ENCODE results near the gene LRP10.
"Not testable (repeated sequence)": the region's sequence is repeated elsewhere in the genome, so short reads cannot be mapped to it uniquely, and the experiment has no call there.

LRP10 gene

DNA sequence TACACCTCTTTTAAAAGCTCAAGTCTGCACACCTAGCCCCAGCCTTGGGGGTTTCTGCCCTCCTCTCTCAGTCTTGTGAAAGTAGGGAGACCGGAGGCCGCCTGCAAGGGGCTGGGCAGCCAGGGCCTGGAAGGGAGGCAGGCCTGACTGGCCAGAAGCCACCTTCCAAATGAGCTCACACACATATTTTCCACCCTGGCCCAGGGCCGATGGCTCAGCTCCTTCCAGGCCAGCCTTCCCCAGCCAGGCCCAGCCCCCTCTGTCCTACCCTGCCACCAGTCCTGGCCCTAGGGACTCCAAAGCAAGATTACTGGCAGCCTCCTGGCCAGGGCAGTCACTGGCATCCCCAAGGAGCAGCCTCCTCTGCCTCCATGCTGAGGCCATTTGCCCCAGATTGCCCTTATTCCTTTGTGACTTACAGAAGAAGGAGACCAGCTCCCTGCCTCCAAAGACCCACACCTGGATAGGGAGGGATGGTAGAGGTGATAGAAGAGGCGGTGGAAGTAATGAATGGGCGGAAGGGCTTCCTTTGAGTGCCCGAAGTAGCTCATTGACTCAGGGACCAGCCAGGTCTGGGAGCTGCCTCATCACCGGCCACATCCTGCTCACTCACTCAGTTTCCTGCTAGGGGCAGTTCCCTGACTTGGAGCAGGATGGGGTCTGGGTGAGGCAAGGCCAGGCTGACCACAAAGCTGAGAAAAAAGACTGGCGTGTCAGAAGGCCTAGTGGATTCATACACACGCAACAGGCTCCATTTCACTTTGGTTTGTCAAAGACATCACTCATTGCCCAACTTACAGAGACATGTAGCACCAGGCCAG is 20.4 kb upstream of the LRP10 start:
- H3K4me1 Mint-ChIP-seq = peaks cover 45% of the 10 kb centered on the region
- no peak overlapping the region for H3K27ac Mint-ChIP-seq
- H3K27me3 Mint-ChIP-seq (ENCODE audit: low read depth, poor library complexity) = no peaks in the 10 kb centered on the region
- peaks cover 1% of the 10 kb centered on the region for H3K9me3 Mint-ChIP-seq
- peaks cover 2% of the 10 kb centered on the region for H3K36me3 Mint-ChIP-seq (ENCODE audit: low read depth)
- no peak overlapping the region for H3K4me3 Mint-ChIP-seq
- DNase-seq = no peak
- TF ChIP-seq, protein P1, sequence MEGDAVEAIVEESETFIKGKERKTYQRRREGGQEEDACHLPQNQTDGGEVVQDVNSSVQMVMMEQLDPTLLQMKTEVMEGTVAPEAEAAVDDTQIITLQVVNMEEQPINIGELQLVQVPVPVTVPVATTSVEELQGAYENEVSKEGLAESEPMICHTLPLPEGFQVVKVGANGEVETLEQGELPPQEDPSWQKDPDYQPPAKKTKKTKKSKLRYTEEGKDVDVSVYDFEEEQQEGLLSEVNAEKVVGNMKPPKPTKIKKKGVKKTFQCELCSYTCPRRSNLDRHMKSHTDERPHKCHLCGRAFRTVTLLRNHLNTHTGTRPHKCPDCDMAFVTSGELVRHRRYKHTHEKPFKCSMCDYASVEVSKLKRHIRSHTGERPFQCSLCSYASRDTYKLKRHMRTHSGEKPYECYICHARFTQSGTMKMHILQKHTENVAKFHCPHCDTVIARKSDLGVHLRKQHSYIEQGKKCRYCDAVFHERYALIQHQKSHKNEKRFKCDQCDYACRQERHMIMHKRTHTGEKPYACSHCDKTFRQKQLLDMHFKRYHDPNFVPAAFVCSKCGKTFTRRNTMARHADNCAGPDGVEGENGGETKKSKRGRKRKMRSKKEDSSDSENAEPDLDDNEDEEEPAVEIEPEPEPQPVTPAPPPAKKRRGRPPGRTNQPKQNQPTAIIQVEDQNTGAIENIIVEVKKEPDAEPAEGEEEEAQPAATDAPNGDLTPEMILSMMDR (IDR thresholded peaks at IDR 0.05) = no peak

DNA sequence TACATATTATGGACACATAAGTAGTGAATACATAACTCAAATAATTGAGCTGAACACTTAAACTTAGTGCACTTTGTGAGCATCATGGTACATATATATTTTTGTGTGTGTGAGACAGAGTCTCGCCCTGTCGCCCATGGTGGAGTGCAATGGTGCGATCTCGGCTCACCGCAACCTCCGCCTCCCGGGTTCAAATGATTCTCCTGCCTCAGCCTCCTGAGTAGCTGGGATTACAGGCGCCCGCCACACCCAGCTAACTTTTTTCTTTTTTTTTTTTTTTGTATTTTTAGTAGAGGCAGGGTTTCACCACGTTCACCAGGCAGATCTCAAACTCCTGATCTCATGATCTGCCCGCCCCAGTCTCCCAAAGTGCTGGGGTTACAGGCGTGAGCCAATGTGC is 19.4 kb upstream of the LRP10 start:
- not testable (repeated sequence) for H3K27me3 Mint-ChIP-seq (ENCODE audit: low read depth, poor library complexity); H3K9me3 Mint-ChIP-seq; H3K4me3 Mint-ChIP-seq; H3K27ac Mint-ChIP-seq; H3K36me3 Mint-ChIP-seq (ENCODE audit: low read depth); DNase-seq
- H3K4me1 Mint-ChIP-seq = peaks cover 37% of the 10 kb centered on the region

DNA sequence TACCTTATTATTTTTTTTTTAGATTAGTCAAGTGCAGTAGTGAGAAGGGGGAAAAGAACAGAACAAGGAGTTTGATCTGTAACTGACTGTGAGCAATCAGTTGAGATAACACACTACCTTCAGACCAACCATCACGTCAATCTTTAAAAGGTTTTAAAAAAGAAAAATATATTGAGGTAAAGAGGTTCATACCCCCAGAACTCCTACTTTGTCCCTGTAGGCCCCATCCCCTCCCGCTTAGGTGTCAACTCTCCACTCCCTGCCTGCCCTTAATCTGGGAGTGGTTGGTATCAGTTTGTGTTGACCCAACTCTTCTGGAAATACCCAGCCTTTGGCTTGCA is 19.0 kb upstream of the LRP10 start:
- no peak for DNase-seq
- H3K36me3 Mint-ChIP-seq (ENCODE audit: low read depth) = no peaks in the 10 kb centered on the region
- peak overlapping the region; percentile 88 for H3K27ac Mint-ChIP-seq
- no peaks in the 10 kb centered on the region for H3K27me3 Mint-ChIP-seq (ENCODE audit: low read depth, poor library complexity)
- H3K4me1 Mint-ChIP-seq = peaks cover 34% of the 10 kb centered on the region
- H3K4me3 Mint-ChIP-seq = peak overlapping the region; percentile 79
- peaks cover 4% of the 10 kb centered on the region for H3K9me3 Mint-ChIP-seq
- TF ChIP-seq, protein P1 (IDR thresholded peaks at IDR 0.05) = no peak

DNA sequence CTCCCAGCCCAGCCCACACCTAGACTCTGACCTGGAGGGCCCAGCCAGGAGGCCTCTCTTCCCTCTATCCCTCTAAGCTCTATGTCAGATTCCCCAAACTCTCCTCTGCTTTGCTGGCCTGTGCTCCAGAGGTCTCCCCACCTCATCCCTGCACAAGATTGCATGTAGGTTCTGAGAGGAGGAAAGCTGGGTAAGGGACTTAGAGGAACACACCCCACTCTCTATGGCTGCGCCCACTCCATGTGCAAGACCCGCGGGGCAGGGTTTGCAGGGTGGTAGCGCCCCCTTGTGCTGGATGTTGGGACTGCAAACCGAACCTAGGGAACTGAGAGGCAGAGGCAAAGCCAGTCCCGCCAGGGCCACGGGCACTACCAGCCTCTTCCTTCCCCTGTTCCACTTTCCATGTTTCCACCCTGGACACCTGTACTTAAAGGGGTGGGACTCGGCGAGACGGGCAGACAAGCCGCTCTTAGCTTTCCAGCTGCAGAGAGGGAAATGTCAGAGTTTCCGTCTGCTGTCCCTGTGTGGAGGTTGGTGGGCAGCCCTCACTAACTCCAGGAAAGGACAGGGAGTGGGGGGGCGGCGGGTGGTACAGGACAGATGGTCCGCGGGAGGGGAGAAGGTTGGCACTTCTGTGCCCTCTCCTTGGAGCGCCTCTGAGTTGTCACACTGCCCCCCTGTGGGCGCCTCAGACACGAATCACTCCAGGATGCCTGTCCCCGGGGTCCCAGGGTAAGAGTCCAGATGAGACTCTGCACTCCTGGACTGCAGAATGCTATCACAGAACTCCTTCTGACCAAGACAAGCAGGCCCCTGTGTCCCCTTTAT is 18.4 kb upstream of the LRP10 start:
- TF ChIP-seq, protein P1 (IDR thresholded peaks at IDR 0.05) = peak; percentile 93
- Mint-ChIP-seq H3K36me3 (ENCODE audit: low read depth) (no peaks in the 10 kb centered on the region), H3K4me3 (peak overlapping the region; percentile 79), H3K4me1 (peaks cover 28% of the 10 kb centered on the region), H3K27me3 (ENCODE audit: low read depth, poor library complexity) (no peaks in the 10 kb centered on the region), H3K9me3 (peaks cover 4% of the 10 kb centered on the region), H3K27ac (peak overlapping the region; percentile 88)
- peak; percentile 95 for DNase-seq

DNA sequence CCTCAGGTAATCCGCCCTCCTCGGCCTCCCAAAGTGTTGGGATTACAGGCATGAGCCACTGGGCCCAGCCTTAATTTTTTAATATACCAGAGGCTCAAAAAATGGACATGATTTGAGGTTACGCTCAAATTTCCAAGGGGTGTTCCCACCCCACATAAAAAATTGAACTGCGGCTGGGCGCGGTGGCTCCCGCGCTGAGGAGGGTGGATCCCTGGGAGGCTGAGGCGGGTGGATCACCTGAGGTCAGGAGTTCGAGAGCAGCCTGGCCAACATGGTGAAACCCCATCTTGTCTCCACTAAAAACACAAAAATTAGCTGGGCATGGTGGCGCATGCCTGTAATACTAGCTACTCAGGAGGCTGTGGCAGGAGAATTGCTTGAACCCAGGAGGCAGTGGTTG is 17.2 kb upstream of the LRP10 start:
- H3K27me3 Mint-ChIP-seq (ENCODE audit: low read depth, poor library complexity); H3K9me3 Mint-ChIP-seq; DNase-seq; H3K27ac Mint-ChIP-seq; H3K36me3 Mint-ChIP-seq (ENCODE audit: low read depth); H3K4me3 Mint-ChIP-seq: not testable (repeated sequence)
- H3K4me1 Mint-ChIP-seq = peaks cover 17% of the 10 kb centered on the region

DNA sequence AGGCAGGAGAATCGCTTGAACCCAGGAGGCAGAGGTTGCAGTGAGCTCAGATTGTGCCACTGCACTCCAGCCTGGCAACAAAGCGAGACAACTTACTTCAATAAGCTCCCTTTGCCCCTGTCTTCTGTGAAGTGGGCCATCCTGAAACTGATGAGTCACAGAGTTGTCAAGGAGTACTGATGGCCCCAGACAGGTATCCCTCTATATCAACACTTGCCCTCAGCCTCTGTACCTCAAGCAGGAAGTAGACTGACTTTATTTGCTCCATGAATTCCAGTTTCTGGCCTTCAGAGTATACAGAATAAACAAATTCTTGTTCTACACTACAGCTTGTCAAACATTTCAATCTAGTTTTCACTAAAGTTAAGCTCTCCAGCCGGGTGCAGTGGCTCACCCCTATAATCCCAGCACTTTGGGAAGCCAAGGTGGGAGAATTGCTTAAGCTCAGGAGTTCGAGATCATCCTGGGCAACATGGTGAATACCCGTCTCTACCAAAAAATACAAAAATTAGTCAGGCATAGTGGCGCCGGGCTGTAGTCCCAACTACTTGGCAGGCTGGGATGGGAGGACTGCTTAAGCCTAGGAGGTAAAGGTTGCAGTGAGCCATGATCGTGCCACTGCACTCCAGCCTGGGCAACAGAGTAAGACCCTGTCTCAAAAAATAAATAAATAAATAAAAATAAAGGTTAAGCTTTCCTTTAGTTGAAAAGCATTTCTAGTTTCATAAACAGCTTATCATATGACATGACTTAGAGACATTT is 16.4 kb upstream of the LRP10 start:
- DNase-seq = no peak
- TF ChIP-seq, protein P1 (IDR thresholded peaks at IDR 0.05) = no peak
- Mint-ChIP-seq H3K27ac (no peak overlapping the region), H3K36me3 (ENCODE audit: low read depth) (no peaks in the 10 kb centered on the region), H3K27me3 (ENCODE audit: low read depth, poor library complexity) (no peaks in the 10 kb centered on the region), H3K4me1 (peaks cover 9% of the 10 kb centered on the region), H3K4me3 (no peak overlapping the region), H3K9me3 (peaks cover 4% of the 10 kb centered on the region)
